WTC11 (cell line): ENCODE measurements around the gene RHOBTB3. TPM values are rescaled to one million over a fixed set of nuclear protein-coding genes. Genes with fewer than 3 reads are reported as not detected.

Experiments
- ATAC-seq: fragments of 200-7000 bp; cut with Tn5 transposase; 2 replicates; pipeline ENCODE4 v1.10.0; 2021; ENCODE audit warnings: mild to moderate bottlenecking, moderate library complexity
- CTCF ChIA-PET: fragments of 300-600 bp; sonication (Branson Sonifier 250); formaldehyde crosslinking; loops from one replicate; lab custom pipeline; 2021; ENCODE audit warnings: antibody characterized with exemption; lab: Charles Lee
- POLR2A ChIA-PET: fragments of 350-600 bp; sonication (Branson Sonifier 250); formaldehyde crosslinking; loops from one replicate; lab custom pipeline; 2021; ENCODE audit warnings: antibody characterized with exemption; lab: Charles Lee
- DNase-seq: peaks from one replicate; pipeline ENCODE4 v3.0.0; 2021; ENCODE audit warnings: low spot score
- H3K27ac Mint-ChIP-seq: 2 replicates; pipeline ENCODE4 v1.8.0; 2021; ENCODE audit warnings: mixed read lengths
- H3K27me3 Mint-ChIP-seq: 2 replicates; pipeline ENCODE4 v1.8.0; 2021; ENCODE audit warnings: low read depth, mild to moderate bottlenecking, moderate library complexity, mixed read lengths
- H3K36me3 Mint-ChIP-seq: 2 replicates; pipeline ENCODE4 v1.8.0; 2021; ENCODE audit warnings: mixed read lengths
- H3K4me1 Mint-ChIP-seq: 2 replicates; pipeline ENCODE4 v1.8.0; 2022; ENCODE audit warnings: mixed read lengths
- H3K4me3 Mint-ChIP-seq: 2 replicates; pipeline ENCODE4 v1.8.0; 2021; ENCODE audit warnings: mild to moderate bottlenecking, moderate library complexity, mixed read lengths
- H3K9me3 Mint-ChIP-seq: 2 replicates; pipeline ENCODE4 v1.8.0; 2021; ENCODE audit warnings: mixed read lengths
- CREM ChIP-seq: sonication (generic); formaldehyde crosslinking; IDR thresholded peaks from 2 replicates; pipeline ENCODE4 v1.8.1; 2022; ENCODE audit warnings: mild to moderate bottlenecking, missing genetic modification reagents, moderate library complexity
- EMX1 ChIP-seq: fragments of 250-450 bp; sonication (Bioruptor Pico); IDR thresholded peaks from 2 replicates; pipeline ENCODE4 v1.8.0; 2021; ENCODE audit warnings: mild to moderate bottlenecking
- ESRRA ChIP-seq: sonication (generic); formaldehyde crosslinking; IDR thresholded peaks from 2 replicates; pipeline ENCODE4 v1.8.1; 2022; ENCODE audit warnings: mild to moderate bottlenecking, missing genetic modification reagents, borderline replicate concordance
- GRHL2 ChIP-seq: fragments of 250-450 bp; sonication (Bioruptor Pico); IDR thresholded peaks from 2 replicates; pipeline ENCODE4 v1.8.0; 2022; ENCODE audit warnings: mild to moderate bottlenecking, moderate library complexity; ENCODE audit not compliant: insufficient replicate concordance, severe bottlenecking
- HMGA2 ChIP-seq: fragments of 250-450 bp; sonication (Bioruptor Pico); IDR thresholded peaks from 2 replicates; pipeline ENCODE4 v1.4.0; 2021; ENCODE audit warnings: mild to moderate bottlenecking, moderate library complexity
- JUN ChIP-seq: sonication (generic); formaldehyde crosslinking; IDR thresholded peaks from 2 replicates; pipeline ENCODE4 v1.8.0; 2023; ENCODE audit warnings: mild to moderate bottlenecking, missing genetic modification reagents
- MYBL2 ChIP-seq: sonication (generic); formaldehyde crosslinking; IDR thresholded peaks from 2 replicates; pipeline ENCODE4 v1.8.1; 2023; ENCODE audit warnings: mild to moderate bottlenecking, moderate library complexity, missing genetic modification reagents
- NFATC4 ChIP-seq: fragments of 250-450 bp; sonication (Bioruptor Pico); IDR thresholded peaks from 2 replicates; pipeline ENCODE4 v1.9.0; 2021; ENCODE audit warnings: mild to moderate bottlenecking
- NR1H2 ChIP-seq: sonication (generic); formaldehyde crosslinking; IDR thresholded peaks from 2 replicates; pipeline ENCODE4 v1.9.0; 2021; ENCODE audit warnings: mild to moderate bottlenecking, moderate library complexity, missing genetic modification reagents
- PRRX2 ChIP-seq: fragments of 250-450 bp; sonication (Bioruptor Pico); IDR thresholded peaks from 2 replicates; pipeline ENCODE4 v1.8.0; 2021; ENCODE audit warnings: mild to moderate bottlenecking
- RORB ChIP-seq: fragments of 250-450 bp; sonication (Bioruptor Pico); IDR thresholded peaks from 2 replicates; pipeline ENCODE4 v1.9.0; 2021; ENCODE audit warnings: mild to moderate bottlenecking
- TEAD1 ChIP-seq: sonication (generic); formaldehyde crosslinking; IDR thresholded peaks from 2 replicates; pipeline ENCODE4 v1.8.0; 2022; ENCODE audit warnings: mild to moderate bottlenecking, missing genetic modification reagents
- ZBTB21 ChIP-seq: sonication (generic); formaldehyde crosslinking; IDR thresholded peaks from 2 replicates; pipeline ENCODE4 v1.8.1; 2023; ENCODE audit warnings: mild to moderate bottlenecking, missing genetic modification reagents, borderline replicate concordance
- ZNF416 ChIP-seq: fragments of 250-450 bp; sonication (Bioruptor Pico); IDR thresholded peaks from 2 replicates; pipeline ENCODE4 v1.9.0; 2021; ENCODE audit warnings: mild to moderate bottlenecking, inconsistent platforms
- total RNA-seq: library from RNA; stranded (reverse); gene quantifications from 3 replicates; pipeline ENCODE4 v1.2.3, GENCODE V29; 2021
- TF ChIP-seq, protein P1 (sequence below): fragments of 200-600 bp; IDR thresholded peaks from 2 replicates; pipeline ENCODE4 v1.8.0; 2022; ENCODE audit warnings: antibody characterized with exemption
- TF ChIP-seq, protein P2 (sequence below): sonication (generic); formaldehyde crosslinking; IDR thresholded peaks from 2 replicates; pipeline ENCODE4 v1.8.1; 2022; ENCODE audit warnings: mild to moderate bottlenecking, moderate library complexity, missing genetic modification reagents
- TF ChIP-seq, protein P3 (sequence below): sonication (generic); formaldehyde crosslinking; IDR thresholded peaks from 2 replicates; pipeline ENCODE4 v1.8.1; 2022; ENCODE audit warnings: mild to moderate bottlenecking, missing genetic modification reagents, moderate library complexity, borderline replicate concordance
- TF ChIP-seq, protein P4 (sequence below): sonication (generic); formaldehyde crosslinking; conservative IDR thresholded peaks from 2 replicates; pipeline ENCODE4 v1.8.1; 2023; ENCODE audit warnings: mild to moderate bottlenecking, low read depth, missing genetic modification reagents, moderate library complexity
- TF ChIP-seq, protein P5 (sequence below): sonication (generic); formaldehyde crosslinking; IDR thresholded peaks from 2 replicates; pipeline ENCODE4 v1.8.1; 2023; ENCODE audit warnings: mild to moderate bottlenecking, missing genetic modification reagents, moderate library complexity
- TF ChIP-seq, protein P6 (sequence below): sonication (generic); formaldehyde crosslinking; IDR thresholded peaks from 2 replicates; pipeline ENCODE4 v1.8.1; 2022; ENCODE audit warnings: low read depth, missing genetic modification reagents, borderline replicate concordance
- TF ChIP-seq, protein P7 (sequence below): sonication (generic); formaldehyde crosslinking; conservative IDR thresholded peaks from 2 replicates; pipeline ENCODE4 v1.8.1; 2022; ENCODE audit warnings: mild to moderate bottlenecking, missing genetic modification reagents
- TF ChIP-seq, protein P8 (sequence below): sonication (generic); formaldehyde crosslinking; IDR thresholded peaks from 2 replicates; pipeline ENCODE4 v1.8.1; 2023; ENCODE audit warnings: mild to moderate bottlenecking, missing genetic modification reagents, moderate library complexity
- TF ChIP-seq, protein P9 (sequence below): sonication (generic); formaldehyde crosslinking; IDR thresholded peaks from 2 replicates; pipeline ENCODE4 v1.8.1; 2023; ENCODE audit warnings: mild to moderate bottlenecking, missing genetic modification reagents

The RHOBTB3 gene
- total RNA-seq, 1 experiment from 2014 or later = 13.8 TPM

DNA sequence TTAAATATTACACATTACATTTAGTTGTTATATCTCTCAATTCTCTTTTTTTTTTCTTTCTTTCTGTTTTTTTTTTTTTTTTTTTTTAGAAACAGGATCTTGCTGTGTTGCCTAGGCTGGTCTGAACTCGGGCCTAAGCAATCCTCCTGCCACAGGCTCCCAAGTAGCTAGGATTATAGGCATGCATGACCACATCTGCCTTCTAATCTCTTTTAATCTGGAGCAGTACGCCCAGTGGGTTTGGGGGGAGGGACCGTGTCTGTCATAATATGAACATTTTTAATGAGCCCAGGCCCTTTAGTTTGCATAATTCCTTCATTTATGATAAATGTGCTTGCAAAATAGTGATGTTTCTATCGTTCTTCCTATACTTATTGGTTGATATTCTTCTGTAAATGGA is 10.3 kb downstream of the RHOBTB3 start (continued):
- TF ChIP-seq, protein P1, sequence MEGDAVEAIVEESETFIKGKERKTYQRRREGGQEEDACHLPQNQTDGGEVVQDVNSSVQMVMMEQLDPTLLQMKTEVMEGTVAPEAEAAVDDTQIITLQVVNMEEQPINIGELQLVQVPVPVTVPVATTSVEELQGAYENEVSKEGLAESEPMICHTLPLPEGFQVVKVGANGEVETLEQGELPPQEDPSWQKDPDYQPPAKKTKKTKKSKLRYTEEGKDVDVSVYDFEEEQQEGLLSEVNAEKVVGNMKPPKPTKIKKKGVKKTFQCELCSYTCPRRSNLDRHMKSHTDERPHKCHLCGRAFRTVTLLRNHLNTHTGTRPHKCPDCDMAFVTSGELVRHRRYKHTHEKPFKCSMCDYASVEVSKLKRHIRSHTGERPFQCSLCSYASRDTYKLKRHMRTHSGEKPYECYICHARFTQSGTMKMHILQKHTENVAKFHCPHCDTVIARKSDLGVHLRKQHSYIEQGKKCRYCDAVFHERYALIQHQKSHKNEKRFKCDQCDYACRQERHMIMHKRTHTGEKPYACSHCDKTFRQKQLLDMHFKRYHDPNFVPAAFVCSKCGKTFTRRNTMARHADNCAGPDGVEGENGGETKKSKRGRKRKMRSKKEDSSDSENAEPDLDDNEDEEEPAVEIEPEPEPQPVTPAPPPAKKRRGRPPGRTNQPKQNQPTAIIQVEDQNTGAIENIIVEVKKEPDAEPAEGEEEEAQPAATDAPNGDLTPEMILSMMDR = no peak
- TF ChIP-seq, protein P2, sequence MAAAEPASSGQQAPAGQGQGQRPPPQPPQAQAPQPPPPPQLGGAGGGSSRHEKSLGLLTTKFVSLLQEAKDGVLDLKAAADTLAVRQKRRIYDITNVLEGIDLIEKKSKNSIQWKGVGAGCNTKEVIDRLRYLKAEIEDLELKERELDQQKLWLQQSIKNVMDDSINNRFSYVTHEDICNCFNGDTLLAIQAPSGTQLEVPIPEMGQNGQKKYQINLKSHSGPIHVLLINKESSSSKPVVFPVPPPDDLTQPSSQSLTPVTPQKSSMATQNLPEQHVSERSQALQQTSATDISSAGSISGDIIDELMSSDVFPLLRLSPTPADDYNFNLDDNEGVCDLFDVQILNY (CRISPR knock-in tag) = no peak
- TF ChIP-seq, protein P3, sequence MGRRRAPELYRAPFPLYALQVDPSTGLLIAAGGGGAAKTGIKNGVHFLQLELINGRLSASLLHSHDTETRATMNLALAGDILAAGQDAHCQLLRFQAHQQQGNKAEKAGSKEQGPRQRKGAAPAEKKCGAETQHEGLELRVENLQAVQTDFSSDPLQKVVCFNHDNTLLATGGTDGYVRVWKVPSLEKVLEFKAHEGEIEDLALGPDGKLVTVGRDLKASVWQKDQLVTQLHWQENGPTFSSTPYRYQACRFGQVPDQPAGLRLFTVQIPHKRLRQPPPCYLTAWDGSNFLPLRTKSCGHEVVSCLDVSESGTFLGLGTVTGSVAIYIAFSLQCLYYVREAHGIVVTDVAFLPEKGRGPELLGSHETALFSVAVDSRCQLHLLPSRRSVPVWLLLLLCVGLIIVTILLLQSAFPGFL (CRISPR knock-in tag) = no peak
- TF ChIP-seq CREM (CRISPR knock-in tag) = no peak
- no peak for TF ChIP-seq ESRRA (CRISPR knock-in tag)
- TF ChIP-seq HMGA2 = no peak
- TF ChIP-seq EMX1 = no peak
- no peak for TF ChIP-seq NFATC4 (CRISPR knock-in tag)
- TF ChIP-seq, protein P4, sequence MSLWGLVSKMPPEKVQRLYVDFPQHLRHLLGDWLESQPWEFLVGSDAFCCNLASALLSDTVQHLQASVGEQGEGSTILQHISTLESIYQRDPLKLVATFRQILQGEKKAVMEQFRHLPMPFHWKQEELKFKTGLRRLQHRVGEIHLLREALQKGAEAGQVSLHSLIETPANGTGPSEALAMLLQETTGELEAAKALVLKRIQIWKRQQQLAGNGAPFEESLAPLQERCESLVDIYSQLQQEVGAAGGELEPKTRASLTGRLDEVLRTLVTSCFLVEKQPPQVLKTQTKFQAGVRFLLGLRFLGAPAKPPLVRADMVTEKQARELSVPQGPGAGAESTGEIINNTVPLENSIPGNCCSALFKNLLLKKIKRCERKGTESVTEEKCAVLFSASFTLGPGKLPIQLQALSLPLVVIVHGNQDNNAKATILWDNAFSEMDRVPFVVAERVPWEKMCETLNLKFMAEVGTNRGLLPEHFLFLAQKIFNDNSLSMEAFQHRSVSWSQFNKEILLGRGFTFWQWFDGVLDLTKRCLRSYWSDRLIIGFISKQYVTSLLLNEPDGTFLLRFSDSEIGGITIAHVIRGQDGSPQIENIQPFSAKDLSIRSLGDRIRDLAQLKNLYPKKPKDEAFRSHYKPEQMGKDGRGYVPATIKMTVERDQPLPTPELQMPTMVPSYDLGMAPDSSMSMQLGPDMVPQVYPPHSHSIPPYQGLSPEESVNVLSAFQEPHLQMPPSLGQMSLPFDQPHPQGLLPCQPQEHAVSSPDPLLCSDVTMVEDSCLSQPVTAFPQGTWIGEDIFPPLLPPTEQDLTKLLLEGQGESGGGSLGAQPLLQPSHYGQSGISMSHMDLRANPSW = no peak
- no peak for TF ChIP-seq NR1H2 (CRISPR knock-in tag)

DNA sequence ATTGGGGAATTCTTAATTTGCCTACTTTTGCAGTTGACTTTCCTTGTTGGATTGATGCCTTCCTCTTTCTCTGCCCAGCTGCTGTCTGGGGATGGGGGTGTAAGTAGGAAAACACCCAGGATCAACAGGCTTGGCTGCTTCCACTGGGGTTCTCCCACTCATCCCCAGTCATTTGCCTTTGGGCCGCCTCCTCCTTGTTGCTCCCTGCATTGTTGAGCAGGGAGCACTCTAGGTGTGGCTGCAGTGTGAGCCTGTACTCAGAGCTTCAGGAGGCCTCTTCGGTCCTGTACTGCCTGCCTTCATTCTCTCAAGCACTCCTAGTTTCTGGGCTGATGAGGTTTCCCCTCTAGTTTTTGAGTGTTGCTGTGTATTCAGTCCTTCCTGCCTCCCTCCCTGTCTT is 12.1 kb downstream of the RHOBTB3 start:
- no peak for DNase-seq
- H3K27ac Mint-ChIP-seq = no peak overlapping the region
- CTCF ChIA-PET = no interaction called here
- H3K27me3 Mint-ChIP-seq = no peaks in the 10 kb centered on the region
- ATAC-seq = no peak
- POLR2A ChIA-PET = no interaction called here
- no peaks in the 10 kb centered on the region for H3K4me1 Mint-ChIP-seq
- no peak overlapping the region for H3K4me3 Mint-ChIP-seq
- no peaks in the 10 kb centered on the region for H3K9me3 Mint-ChIP-seq
- H3K36me3 Mint-ChIP-seq = no peaks in the 10 kb centered on the region
- TF ChIP-seq, protein P5, sequence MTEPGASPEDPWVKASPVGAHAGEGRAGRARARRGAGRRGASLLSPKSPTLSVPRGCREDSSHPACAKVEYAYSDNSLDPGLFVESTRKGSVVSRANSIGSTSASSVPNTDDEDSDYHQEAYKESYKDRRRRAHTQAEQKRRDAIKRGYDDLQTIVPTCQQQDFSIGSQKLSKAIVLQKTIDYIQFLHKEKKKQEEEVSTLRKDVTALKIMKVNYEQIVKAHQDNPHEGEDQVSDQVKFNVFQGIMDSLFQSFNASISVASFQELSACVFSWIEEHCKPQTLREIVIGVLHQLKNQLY (CRISPR knock-in tag) = no peak
- no peak for TF ChIP-seq ZNF416 (CRISPR knock-in tag)
- no peak for TF ChIP-seq GRHL2 (CRISPR knock-in tag)
- no peak for TF ChIP-seq ESRRA (CRISPR knock-in tag)
- TF ChIP-seq, protein P6, sequence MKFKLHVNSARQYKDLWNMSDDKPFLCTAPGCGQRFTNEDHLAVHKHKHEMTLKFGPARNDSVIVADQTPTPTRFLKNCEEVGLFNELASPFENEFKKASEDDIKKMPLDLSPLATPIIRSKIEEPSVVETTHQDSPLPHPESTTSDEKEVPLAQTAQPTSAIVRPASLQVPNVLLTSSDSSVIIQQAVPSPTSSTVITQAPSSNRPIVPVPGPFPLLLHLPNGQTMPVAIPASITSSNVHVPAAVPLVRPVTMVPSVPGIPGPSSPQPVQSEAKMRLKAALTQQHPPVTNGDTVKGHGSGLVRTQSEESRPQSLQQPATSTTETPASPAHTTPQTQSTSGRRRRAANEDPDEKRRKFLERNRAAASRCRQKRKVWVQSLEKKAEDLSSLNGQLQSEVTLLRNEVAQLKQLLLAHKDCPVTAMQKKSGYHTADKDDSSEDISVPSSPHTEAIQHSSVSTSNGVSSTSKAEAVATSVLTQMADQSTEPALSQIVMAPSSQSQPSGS (CRISPR knock-in tag) = no peak
- TF ChIP-seq TEAD1 (CRISPR knock-in tag) = no peak
- TF ChIP-seq ZBTB21 (CRISPR knock-in tag) = no peak
- TF ChIP-seq, protein P7, sequence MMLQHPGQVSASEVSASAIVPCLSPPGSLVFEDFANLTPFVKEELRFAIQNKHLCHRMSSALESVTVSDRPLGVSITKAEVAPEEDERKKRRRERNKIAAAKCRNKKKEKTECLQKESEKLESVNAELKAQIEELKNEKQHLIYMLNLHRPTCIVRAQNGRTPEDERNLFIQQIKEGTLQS (CRISPR knock-in tag) = no peak
- TF ChIP-seq JUN (CRISPR knock-in tag) = no peak
- TF ChIP-seq MYBL2 (CRISPR knock-in tag) = no peak
- TF ChIP-seq RORB (CRISPR knock-in tag) = no peak
- no peak for TF ChIP-seq PRRX2 (CRISPR knock-in tag)
- TF ChIP-seq, protein P8, sequence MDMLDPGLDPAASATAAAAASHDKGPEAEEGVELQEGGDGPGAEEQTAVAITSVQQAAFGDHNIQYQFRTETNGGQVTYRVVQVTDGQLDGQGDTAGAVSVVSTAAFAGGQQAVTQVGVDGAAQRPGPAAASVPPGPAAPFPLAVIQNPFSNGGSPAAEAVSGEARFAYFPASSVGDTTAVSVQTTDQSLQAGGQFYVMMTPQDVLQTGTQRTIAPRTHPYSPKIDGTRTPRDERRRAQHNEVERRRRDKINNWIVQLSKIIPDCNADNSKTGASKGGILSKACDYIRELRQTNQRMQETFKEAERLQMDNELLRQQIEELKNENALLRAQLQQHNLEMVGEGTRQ (CRISPR knock-in tag) = no peak
- TF ChIP-seq, protein P9, sequence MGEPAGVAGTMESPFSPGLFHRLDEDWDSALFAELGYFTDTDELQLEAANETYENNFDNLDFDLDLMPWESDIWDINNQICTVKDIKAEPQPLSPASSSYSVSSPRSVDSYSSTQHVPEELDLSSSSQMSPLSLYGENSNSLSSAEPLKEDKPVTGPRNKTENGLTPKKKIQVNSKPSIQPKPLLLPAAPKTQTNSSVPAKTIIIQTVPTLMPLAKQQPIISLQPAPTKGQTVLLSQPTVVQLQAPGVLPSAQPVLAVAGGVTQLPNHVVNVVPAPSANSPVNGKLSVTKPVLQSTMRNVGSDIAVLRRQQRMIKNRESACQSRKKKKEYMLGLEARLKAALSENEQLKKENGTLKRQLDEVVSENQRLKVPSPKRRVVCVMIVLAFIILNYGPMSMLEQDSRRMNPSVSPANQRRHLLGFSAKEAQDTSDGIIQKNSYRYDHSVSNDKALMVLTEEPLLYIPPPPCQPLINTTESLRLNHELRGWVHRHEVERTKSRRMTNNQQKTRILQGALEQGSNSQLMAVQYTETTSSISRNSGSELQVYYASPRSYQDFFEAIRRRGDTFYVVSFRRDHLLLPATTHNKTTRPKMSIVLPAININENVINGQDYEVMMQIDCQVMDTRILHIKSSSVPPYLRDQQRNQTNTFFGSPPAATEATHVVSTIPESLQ (CRISPR knock-in tag) = no peak
